HG03139 (cell line): ENCODE measurements around the gene WFDC9.
"Not testable (repeated sequence)": the region's sequence is repeated elsewhere in the genome, so short reads cannot be mapped to it uniquely, and the experiment has no call there.

ENCODE experiments used
- ATAC-seq: cut with Tn5 transposase; IDR thresholded peaks from one replicate; pipeline ENCODE4 v1.9.1; 2021; ENCODE audit not compliant: unreplicated experiment

Gene WFDC9

GRCh38 chr20:45631184-45631583 lies at the start of gene WFDC9:
TSS of gene WFDC9 (minus strand) at chr20:45631284. CDS start at chr20:45610181, 21,103 bp downstream.
- ATAC-seq = no peak

GRCh38 chr20:45679650-45680049 lies 48.6 kb upstream of the WFDC9 start:
- no peak for ATAC-seq

- no peak for ATAC-seq
Observed at GRCh38 chr20:45672765-45673164, 41.7 kb upstream of the WFDC9 start.

- ATAC-seq = no peak
Observed at GRCh38 chr20:45670139-45670538, 39.1 kb upstream of the WFDC9 start, which contains the start of gene WFDC11. TSS of gene WFDC11 (minus strand) at chr20:45670239. CDS start at chr20:45650600, 19,639 bp downstream.

DNA sequence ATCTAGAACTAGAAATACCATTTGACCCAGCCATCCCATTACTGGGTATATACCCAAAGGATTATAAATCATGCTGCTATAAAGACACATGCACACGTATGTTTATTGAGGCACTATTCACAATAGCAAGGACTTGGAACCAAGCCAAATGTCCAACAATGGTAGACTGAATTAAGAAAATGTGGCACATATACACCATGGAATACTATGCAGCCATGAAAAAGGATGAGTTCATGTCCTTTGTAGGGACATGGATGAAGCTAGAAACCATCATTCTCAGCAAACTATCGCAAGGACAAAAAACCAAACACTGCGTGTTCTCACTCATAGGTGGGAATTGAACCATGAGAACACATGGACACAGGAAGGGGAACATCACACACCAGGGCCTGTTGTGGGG lies 26.0 kb upstream of the WFDC9 start:
- ATAC-seq = not testable (repeated sequence)

- ATAC-seq = not testable (repeated sequence)
Observed at GRCh38 chr20:45651726-45652125, 20.6 kb upstream of the WFDC9 start.

GRCh38 chr20:45649312-45649863 lies 18.3 kb upstream of the WFDC9 start:
- no peak for ATAC-seq

GRCh38 chr20:45647441-45648050 lies 16.5 kb upstream of the WFDC9 start:
- ATAC-seq = no peak

DNA sequence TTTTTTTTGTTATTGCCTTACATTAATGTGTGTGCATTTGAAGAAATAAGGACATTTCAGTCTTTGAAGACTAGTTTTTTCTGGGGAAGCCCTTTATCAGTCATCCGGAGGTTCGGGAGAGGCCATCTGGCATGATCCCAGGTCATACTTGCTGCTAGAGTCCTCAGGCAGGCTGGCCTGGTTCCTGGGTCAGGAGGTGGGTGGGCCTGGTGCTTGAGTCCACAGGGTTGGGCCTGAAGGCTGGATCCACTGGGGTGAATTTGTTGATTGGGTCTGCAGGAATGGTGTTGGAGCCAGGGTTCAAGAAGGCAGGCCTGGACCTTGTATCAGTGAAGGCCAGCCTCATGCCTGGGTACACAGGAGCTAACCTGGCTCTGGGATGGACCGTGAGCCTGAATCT lies 15.8 kb upstream of the WFDC9 start:
- no peak for ATAC-seq

GRCh38 chr20:45645869-45646268 lies 14.8 kb upstream of the WFDC9 start:
- not testable (repeated sequence) for ATAC-seq

DNA sequence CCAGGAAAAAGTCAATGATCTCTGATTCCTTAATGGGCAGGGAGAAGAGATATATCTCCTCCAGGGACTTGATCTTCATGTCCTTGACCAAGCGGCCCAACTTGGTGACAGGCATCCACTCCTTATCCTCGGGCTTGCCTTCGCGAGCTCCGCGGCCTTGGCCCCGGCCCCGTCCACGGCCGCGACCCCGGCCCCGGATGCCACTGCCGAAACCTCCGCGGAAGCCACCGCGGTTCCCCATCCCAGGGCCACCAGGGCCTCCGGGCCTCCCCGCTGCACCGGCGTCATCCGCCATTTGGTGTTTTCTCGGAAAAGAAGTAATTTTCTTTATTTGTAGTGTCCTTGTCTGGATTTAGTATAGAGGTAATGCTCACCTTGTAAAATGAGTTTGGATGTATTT lies 10.0 kb upstream of the WFDC9 start:
- ATAC-seq = not testable (repeated sequence)

- no peak for ATAC-seq
Observed at GRCh38 chr20:45639687-45640086, 8.6 kb upstream of the WFDC9 start.

- ATAC-seq = no peak
Observed at GRCh38 chr20:45636513-45636912, 5.4 kb upstream of the WFDC9 start.

GRCh38 chr20:45630371-45630770 lies 713 bp downstream of the WFDC9 start:
- ATAC-seq = no peak

- no peak for ATAC-seq
Observed at GRCh38 chr20:45629496-45630100, 1.5 kb downstream of the WFDC9 start, which contains the start of gene WFDC10A. TSS of gene WFDC10A (plus strand) at chr20:45629739. CDS start at chr20:45629814, 75 bp downstream.

DNA sequence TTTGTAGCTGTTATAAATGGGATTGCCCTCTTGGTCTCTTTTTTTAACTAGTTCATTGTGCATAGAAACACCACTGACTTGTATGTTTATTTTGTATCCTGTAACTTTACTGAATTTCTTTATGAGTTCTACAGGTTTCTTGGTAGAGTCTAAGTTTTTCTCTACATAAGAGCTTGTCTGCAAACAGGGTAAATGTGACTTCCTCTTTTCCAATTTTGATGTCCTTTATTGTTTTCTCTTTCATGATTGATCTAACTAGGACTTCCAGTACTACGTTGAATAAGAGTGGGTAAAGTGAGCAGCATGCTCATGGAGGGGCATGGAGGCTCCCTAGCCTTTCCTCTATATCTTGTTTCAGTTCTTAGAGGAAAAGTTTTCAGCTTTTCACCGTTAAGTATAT lies 4.5 kb downstream of the WFDC9 start:
- no peak for ATAC-seq

- no peak for ATAC-seq
Observed at GRCh38 chr20:45621593-45621992, 9.5 kb downstream of the WFDC9 start.

- ATAC-seq = no peak
Observed at GRCh38 chr20:45617591-45617990, 13.5 kb downstream of the WFDC9 start.

DNA sequence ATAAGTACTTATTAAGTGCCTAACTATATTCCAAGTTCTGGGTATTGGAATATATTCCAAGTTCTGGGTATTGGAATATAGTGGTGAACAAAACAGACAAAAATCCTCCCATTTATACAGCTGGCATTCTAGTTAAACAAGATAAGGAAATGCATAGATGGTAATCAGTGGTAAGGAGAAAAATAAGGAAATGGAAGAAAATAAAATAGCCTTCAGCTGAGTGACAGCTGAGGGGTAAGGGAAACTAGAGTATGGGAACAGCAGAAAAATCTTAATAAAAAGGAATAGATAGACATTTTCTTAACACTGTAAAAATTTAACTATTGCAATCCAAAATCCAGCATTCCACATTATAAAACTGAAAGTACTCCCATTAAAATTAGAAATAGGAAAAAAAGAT lies 18.8 kb downstream of the WFDC9 start:
- no peak for ATAC-seq

- no peak for ATAC-seq
Observed at GRCh38 chr20:45611054-45611453, 20.0 kb downstream of the WFDC9 start.

GRCh38 chr20:45607810-45608209 lies 23.3 kb downstream of the WFDC9 start:
- no peak for ATAC-seq

GRCh38 chr20:45595235-45595634 lies 35.8 kb downstream of the WFDC9 start:
- no peak for ATAC-seq
